Hematopoietic multipotent progenitor cell treated with erythropoietin and hydrocortisone succinate and interleukin-3 and kit ligand, for 6 days (in vitro differentiated cells): ENCODE results near the gene OR51L1.
"Not testable (repeated sequence)": the region's sequence is repeated elsewhere in the genome, so short reads cannot be mapped to it uniquely, and the experiment has no call there.

Experiments
- DNase-seq: peaks from one replicate; pipeline ENCODE4 v3.0.0-alpha.2; 2015

Gene OR51L1

GRCh38 chr11:4994551-4994950 lies at the start of gene OR51L1:
OR51L1 (plus strand) TSS chr11:4994851; CDS start chr11:4998983, 4,132 bp downstream.
- no peak for DNase-seq

DNA sequence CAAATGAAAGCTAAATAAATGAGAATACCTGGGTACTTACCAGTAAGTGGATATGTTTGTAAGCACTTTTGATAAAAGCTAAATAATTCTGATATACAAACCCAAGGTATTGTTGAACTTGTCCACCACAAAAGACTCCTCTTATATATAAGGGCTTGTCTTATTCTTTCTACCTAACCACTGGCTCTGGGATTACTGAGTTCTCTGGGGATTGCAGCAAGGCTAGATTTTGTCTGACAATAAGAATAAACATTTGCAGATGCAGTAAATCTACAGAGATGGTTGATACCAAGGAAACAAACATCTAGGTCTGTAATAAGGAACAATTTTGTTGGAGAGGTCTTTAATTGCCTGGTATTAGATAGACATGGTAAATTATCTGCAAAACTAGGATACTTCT lies 47.1 kb upstream of the OR51L1 start, which contains the start of gene OR51A4:
Gene OR51A4, minus strand, starts transcription at position 101 of the 400 bp plus-strand sequence. CDS start 505 bp downstream, outside the sequence.
- DNase-seq: no peak

GRCh38 chr11:4955613-4956012 lies 39.0 kb upstream of the OR51L1 start, which contains the start of gene OR51A2:
OR51A2 (minus strand) TSS chr11:4955713; CDS start chr11:4955713, 0 bp downstream.
- DNase-seq: not testable (repeated sequence)

- DNase-seq: no peak
Measured at GRCh38 chr11:4957396-4957795, 37.3 kb upstream of the OR51L1 start.

DNA sequence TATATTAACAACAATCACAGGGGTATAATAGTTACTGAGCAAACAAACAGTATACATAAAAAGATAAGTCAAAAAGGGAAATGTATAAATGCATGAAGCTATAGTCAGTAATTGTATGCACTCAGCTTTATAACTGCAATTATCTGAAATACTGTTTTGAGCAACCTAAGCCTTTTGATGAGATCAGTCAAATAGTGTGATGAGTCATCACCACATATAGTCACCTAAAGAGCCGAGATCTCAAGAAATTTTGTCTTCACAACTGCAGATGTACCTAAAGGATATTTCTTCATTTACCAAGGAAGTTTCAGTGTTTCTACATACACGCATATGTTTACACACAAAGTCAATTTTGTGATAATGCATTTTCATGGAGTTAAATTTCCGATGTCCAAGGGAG lies 33.8 kb upstream of the OR51L1 start:
- DNase-seq: no peak

DNA sequence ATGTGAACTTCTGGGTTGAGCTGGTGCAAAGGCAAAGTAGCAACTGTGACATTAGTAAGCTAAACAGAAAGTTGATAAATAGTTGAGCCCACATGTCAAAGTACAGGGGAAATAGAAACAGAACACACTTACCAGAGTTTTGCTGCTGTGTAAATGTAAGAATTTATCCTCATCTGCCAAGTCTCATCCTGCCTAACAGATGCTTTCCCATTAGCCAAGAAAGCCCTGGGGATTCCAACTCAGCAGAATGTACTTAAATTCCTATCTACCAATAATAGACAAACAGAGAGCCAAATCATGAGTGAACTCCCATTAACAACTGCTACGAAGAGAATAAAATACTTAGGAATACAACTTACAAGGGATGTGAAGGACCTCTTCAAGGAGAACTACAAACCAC lies 31.8 kb upstream of the OR51L1 start:
- no peak for DNase-seq

DNA sequence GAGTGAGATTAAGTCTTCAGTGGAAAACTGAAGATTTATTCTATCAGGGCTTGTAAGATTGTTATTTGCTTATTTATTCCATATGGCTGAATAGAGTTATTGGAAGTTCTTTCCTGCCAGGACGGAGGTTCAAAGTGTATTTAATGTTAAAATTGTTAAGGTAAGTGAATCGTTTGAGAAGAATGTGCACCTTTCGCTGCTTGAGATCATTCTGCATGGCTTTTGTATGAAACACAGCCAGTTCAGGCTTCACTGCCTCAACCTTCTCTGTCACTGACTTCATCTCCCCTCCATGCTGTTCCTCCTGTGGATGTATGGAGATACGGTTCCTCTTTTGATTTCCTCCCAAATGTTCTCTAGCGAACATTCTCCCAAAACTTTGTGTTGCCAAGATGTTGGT lies 19.2 kb upstream of the OR51L1 start:
- DNase-seq: no peak

DNA sequence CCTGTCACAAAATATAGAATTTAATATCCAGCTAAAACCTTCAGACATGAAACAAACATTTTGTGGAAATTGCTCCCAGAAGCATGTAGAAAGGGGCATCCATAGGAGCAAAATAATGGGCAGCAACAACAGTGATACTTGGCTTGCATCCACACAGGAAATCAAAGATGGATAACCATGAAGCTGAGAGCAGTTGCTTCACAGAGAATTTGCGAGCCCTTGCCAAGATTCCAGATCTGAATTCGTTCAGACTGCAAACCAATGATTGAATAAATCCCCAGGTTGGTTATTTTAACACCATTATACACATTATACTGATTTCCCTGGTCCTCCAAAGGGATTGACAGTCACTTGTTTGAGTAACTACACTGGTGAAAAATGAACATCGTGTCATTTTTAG lies 15.6 kb upstream of the OR51L1 start:
- no peak for DNase-seq

DNA sequence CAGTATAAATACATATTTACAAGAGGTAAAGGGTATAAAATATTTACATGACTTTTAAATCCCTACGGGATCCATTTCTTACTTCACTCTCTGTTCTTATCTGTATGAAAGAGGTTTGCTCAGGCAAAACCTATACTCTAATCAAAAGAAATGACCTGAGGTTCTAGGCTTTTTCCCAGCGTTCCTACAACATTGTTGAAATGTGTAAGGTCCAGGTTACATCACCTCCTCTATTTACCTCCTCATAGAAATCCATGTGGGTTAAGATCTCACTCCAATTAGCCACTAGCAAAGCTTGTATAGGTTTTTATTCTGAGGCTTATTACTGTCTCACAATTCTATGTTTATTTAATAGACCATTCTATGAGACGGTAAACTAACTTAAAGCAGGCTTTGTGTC lies 12.0 kb upstream of the OR51L1 start:
- DNase-seq: no peak

DNA sequence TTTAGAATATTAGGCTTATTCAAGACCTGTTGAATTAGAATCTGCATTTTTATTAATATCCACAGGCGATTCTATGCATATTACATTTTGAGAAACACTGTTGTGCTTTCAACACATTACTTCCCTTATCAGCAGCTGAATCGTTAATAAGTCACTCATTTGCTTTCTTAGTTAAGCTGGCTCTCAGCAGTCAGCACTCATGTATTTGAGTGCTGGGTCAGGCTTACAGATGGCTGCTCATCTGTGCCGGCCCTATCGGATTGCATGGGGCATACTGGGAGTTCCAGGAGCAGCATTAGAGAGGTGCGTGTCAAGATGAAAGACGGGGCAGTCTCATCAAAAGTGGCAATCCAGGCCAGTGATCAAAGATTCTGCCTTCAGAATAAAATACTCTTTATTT lies 10.8 kb upstream of the OR51L1 start:
- no peak for DNase-seq

DNA sequence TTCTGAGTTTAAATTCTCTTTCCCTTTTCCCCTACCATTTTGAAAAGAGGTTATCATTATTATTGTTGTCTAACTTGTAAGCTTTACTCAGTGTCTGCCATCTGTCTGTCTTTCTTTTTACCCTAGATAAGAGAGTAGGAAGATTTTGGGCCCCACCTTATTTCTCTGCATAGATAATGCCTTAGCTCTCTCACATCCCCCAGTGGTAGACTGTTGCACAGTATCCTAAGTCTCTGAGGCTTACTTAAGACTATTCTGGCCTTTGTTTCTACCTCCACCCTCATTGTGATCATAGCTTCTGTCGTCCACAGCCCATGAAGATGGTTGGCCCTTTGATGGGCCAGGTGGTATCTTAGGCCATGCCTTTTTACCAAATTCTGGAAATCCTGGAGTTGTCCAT lies 3.6 kb upstream of the OR51L1 start:
- DNase-seq: peak; percentile 71

GRCh38 chr11:5004424-5005274 lies 10.0 kb downstream of the OR51L1 start:
- peak; percentile 81 for DNase-seq

DNA sequence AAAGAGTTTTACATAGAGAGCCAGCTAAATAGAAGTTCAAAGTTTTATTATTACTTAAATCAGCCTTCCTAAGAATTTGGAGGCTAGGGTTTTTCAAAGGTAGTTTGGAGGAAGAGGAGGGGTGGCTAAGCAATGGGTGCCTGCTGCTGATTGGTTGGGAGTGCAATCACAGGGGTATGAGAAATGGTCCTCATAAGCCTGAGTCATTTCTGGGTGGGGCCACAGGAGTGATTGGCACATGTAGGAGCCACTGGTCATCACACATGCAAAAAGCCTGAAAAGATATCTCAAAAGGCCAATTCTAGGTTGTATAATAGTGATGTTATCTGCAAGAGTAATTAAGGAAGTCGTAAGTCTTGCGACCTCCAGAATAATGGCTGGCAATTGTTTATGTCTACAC lies 12.9 kb downstream of the OR51L1 start:
- peak; percentile 2 for DNase-seq

- no peak for DNase-seq
Measured at GRCh38 chr11:5011254-5011653, 16.6 kb downstream of the OR51L1 start.

DNA sequence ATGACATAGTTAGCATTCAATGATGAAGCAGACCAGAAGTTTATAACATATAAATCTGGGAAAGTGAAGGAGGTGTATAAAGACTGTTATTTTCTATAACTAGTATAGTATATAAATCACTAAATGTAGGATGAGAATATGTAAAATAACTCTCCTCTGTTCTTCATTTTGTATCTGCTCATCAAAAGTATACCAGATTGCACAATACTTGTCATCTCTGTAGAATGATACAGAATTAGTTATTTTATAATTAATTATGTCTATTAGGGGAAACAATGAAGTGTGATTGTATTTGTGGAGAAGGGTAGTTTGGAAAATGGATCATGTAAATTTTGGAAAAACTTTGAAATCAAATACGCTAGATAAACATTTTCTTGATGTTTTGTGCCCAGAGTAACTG lies 18.4 kb downstream of the OR51L1 start:
- DNase-seq: no peak

DNA sequence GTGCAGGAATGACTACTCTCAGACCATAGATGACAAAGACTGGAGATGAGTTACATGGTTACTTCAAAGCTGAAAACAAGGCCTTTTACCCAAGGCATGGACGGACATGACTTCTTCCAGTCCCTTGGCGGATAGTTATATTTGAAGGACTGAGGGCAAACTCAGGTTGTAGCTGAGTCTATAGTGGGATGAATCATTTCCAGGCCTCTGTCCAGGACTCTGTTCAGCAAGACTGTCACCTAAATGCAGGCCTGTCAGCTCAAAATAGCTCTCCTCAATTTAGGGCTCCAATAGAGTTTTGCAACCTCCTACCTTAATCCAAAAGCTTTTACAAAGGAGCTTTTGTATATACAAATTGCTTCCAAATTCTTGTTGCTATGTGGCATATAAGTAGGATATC lies 27.3 kb downstream of the OR51L1 start:
- no peak for DNase-seq

DNA sequence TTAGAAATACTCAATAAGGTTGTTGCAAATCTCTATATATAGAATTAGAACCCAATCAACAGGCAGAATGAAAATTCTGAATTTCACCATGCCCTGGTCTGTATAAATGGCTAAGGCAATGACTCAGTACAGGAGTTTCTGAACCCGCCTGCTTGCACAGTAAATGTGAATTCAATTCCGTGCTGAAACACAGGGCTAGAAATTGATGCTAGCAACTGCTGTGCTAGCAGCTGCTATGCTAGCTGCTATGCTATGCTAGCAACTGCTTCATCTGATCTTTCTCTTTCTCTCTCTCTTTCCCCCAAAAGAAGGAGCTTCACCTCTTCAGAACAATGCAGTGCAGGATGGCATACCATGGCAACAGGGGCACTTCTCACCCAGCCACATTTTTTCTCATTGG lies 42.0 kb downstream of the OR51L1 start:
- DNase-seq: no peak

GRCh38 chr11:5037926-5038325 lies 43.3 kb downstream of the OR51L1 start:
- no peak for DNase-seq

GRCh38 chr11:5038341-5038740 lies 43.7 kb downstream of the OR51L1 start:
- DNase-seq: no peak

GRCh38 chr11:5040876-5041275 lies 46.2 kb downstream of the OR51L1 start:
- DNase-seq: no peak

DNA sequence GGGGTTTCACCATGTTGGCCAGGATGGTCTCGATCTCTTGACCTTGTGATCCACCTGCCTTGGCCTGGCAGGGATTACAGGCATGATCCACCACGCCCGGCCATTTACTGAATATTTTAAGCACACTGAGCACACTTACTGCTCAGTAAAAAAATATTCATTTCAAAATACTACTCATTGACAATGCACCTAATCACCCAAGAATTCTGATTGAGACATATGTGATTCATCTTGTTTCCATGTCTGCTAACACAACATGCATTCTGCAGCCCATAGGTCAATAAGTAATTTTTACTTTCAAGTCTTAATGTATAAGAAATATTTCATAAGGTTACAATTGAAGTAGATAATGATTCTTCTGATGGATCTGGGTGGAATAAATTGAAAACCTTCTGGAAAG lies 47.4 kb downstream of the OR51L1 start:
- DNase-seq: no peak

GRCh38 chr11:5043380-5043779 lies 48.7 kb downstream of the OR51L1 start:
- DNase-seq: no peak

- DNase-seq: no peak
Measured at GRCh38 chr11:5046226-5046625, 51.6 kb downstream of the OR51L1 start, which contains the start of gene OR52J3. OR52J3 (plus strand) TSS chr11:5046526; CDS start chr11:5046526, 0 bp downstream.

- no peak for DNase-seq
Measured at GRCh38 chr11:5046754-5047330, 52.2 kb downstream of the OR51L1 start.
